GM12873 (cell line): ENCODE results near the gene PXN.

Experiments used
- TF ChIP-seq, protein P1 (sequence below): IDR thresholded peaks from 2 replicates; pipeline ENCODE4 v1.5.1; 2012; ENCODE audit warnings: low read depth, mild to moderate bottlenecking, moderate library complexity, low read length, control low read depth; ENCODE audit not compliant: insufficient read depth; ENCODE audit errors: missing control alignments

PXN gene

DNA sequence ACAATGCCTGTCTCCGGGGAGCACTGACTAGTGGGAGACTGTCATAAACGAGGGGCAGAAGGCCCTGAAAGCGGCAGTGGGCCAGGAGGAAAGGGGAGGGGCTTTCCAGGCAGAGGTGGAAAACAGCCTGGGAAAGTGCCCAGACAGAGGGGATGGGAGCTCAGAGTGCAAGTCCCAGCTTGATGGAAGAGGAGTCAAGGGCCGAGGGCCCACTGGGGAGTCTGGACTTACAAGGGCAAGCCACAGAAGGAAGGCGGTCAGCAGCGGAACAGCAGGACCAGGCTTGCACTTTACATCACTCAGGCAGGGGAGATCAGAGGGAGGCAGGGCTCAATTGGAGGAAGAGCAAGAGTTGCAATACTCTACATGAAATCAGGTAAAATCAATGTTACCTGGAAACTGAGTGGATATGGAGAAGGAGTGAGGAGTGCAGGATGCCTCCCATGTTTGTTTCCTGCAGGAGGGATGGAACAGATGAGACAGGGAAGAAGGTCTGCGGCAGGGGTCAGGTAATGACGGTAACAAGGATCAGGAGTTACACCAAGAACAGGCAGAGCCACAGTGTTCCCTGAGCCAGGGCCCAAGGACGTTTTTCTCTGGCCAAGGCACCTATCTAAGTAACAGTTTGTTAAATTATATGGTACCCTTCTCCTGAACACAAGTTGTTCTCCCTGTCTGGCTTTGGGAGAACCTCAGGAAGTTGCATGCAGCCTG is 23.8 kb downstream of the PXN start:
- TF ChIP-seq, protein P1, sequence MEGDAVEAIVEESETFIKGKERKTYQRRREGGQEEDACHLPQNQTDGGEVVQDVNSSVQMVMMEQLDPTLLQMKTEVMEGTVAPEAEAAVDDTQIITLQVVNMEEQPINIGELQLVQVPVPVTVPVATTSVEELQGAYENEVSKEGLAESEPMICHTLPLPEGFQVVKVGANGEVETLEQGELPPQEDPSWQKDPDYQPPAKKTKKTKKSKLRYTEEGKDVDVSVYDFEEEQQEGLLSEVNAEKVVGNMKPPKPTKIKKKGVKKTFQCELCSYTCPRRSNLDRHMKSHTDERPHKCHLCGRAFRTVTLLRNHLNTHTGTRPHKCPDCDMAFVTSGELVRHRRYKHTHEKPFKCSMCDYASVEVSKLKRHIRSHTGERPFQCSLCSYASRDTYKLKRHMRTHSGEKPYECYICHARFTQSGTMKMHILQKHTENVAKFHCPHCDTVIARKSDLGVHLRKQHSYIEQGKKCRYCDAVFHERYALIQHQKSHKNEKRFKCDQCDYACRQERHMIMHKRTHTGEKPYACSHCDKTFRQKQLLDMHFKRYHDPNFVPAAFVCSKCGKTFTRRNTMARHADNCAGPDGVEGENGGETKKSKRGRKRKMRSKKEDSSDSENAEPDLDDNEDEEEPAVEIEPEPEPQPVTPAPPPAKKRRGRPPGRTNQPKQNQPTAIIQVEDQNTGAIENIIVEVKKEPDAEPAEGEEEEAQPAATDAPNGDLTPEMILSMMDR = no peak

GRCh38 chr12:120240495-120240833 is 25.1 kb downstream of the PXN start:
- TF ChIP-seq, protein P1 = no peak

DNA sequence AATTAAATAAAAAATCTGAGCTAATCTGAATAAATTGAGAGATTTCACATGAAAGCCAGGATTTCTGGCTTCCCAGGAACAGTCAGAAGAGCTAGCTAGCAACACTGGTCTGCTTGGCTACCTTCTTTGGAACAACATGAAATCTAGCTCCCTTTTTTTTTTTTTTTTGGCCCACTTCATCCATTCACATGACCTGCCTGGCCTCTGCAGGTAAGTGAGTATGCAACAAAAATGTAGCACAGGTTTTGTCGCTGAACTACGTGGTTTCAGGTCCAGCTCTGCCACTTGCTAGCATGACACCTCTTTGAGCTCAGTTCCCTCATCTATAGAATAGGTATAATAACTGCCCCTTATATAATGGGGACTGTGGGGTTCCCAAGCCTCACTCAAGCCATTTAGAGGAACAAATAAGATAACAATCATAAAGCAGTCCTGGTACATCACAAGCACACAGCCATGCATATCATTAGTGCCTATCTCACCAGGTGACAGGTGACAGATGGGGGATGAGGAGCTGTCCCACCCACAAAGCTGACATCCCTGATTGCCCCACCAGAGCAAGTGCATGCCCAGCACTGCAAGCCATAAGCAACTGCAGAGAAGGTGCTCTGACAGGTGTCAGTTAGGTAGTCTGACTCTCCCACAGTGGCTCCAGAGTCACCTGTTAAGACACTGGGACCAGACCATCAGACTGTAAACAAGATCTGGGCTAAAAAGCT is 25.6 kb downstream of the PXN start:
- TF ChIP-seq, protein P1 = no peak

GRCh38 chr12:120238839-120239445 is 26.6 kb downstream of the PXN start:
- TF ChIP-seq, protein P1 = no peak

- TF ChIP-seq, protein P1 = no peak
Measured at GRCh38 chr12:120238217-120238616, 27.3 kb downstream of the PXN start.

DNA sequence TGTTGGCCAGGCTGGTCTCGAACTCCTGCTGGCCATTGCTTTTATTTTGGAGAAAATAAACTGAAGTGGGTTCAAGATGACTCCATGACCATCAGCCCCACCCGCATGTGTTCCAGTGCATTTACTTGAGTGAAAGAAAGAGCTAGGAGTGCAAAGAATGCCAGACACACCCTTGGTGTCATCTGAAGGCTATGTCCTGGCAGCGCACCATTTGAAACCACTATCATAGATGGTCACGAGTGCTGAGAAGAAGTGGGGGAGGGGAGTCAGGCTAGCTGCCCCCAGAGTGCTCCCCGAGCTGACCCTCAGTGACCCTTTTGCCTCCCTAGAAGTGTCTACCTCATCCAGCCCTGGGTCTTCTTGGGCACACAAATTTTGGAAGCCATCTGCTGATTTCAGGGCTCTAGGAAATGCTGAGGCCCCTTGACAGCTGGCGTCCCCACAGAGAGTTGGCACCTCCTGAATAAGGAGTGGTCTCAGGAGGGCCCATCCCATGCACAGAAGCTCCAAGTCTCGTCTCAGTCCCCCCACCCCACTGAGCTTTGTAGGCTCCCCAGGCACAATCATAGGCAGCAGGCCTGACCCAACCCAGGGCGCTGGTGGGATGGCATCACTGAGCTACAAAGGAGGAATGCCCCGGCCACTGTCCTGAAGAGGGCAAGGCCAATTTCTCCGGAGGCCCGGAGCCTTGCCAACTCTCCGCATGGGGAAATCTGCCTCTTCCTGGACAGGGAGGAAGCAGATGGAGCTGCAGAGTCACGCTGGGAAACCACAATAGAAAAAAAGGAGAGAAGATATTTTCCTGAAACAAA is 28.0 kb downstream of the PXN start:
- TF ChIP-seq, protein P1 = no peak
